ENCODE results near the gene ADAMTS18. TPM values are rescaled to one million over a fixed set of nuclear protein-coding genes. Genes with fewer than 3 reads are reported as not detected.

The ADAMTS18 gene
- polyA plus RNA-seq, 1 donor (not counting 4 experiments of a cell fraction or from before 2014, with no cell fraction given), result not detected

DNA sequence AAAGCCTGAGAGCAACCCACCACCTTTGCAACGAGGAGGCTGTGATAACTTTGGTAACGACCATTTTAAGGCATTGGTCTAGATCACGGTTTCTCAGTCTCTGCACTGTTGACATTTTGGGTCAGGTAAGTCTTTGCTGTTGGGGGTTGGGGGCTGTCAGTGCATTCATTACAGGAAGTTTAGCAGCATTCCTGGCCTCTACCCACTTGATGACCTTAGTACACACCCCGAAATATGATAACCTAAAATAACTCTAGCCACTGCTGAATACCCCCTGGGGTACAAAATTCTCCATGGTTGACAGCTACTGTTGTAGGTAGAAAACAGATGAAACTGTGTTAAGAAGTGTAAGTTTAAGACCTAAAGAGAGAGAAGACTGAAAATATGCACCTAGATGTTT is 36.3 kb downstream of the ADAMTS18 start:
- no peak overlapping the region for H3K9ac ChIP-seq (ENCODE audit: control insufficient read depth, extremely low read depth, insufficient read depth, low read length)
- H3K36me3 ChIP-seq (ENCODE audit: control insufficient read depth in 2 of 2, extremely low read depth in 1 of 2, insufficient read depth in 2 of 2, low read length in 2 of 2), result no peaks in the 10 kb centered on the region
- no peak overlapping the region for H3K27ac ChIP-seq (ENCODE audit: control insufficient read depth, insufficient read depth, low read length)
- H3K9me3 ChIP-seq (ENCODE audit: control insufficient read depth, low read depth, low read length), result no peaks in the 10 kb centered on the region
- TF ChIP-seq, protein P1, sequence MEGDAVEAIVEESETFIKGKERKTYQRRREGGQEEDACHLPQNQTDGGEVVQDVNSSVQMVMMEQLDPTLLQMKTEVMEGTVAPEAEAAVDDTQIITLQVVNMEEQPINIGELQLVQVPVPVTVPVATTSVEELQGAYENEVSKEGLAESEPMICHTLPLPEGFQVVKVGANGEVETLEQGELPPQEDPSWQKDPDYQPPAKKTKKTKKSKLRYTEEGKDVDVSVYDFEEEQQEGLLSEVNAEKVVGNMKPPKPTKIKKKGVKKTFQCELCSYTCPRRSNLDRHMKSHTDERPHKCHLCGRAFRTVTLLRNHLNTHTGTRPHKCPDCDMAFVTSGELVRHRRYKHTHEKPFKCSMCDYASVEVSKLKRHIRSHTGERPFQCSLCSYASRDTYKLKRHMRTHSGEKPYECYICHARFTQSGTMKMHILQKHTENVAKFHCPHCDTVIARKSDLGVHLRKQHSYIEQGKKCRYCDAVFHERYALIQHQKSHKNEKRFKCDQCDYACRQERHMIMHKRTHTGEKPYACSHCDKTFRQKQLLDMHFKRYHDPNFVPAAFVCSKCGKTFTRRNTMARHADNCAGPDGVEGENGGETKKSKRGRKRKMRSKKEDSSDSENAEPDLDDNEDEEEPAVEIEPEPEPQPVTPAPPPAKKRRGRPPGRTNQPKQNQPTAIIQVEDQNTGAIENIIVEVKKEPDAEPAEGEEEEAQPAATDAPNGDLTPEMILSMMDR (optimal IDR thresholded peaks at IDR 0.05 in 1 of 3, IDR thresholded peaks at IDR 0.05 in 1 of 3, conservative IDR thresholded peaks at IDR 0.05 in 1 of 3; ENCODE audit: extremely low read depth in 1 of 3, insufficient read depth in 2 of 3, low read length in 3 of 3), result no peak
- no peak for TF ChIP-seq EZH2 (IDR thresholded peaks at IDR 0.05; ENCODE audit: low read length)
- no peak overlapping the region for H3K4me3 ChIP-seq (ENCODE audit: control insufficient read depth in 2 of 3, extremely low read depth in 1 of 3, insufficient read depth in 2 of 3, low read depth in 1 of 3, low read length in 3 of 3)
- no peak overlapping the region for H3K4me2 ChIP-seq (ENCODE audit: control insufficient read depth, extremely low read depth, insufficient read depth, low read depth, low read length)
- FAIRE-seq (no peak), DNase-seq (ENCODE audit: low read depth, low spot score) (no peak)
- no peaks in the 10 kb centered on the region for H4K20me1 ChIP-seq (ENCODE audit: control insufficient read depth, extremely low read depth, insufficient read depth, low read length)
- no peaks in the 10 kb centered on the region for H3K27me3 ChIP-seq (ENCODE audit: control insufficient read depth, extremely low read depth, insufficient read depth, low read length)
- no peaks in the 10 kb centered on the region for H3K9me1 ChIP-seq (ENCODE audit: control insufficient read depth, extremely low read depth, insufficient read depth, low read length)
- dilution Hi-C loops (cut with MboI; ENCODE audit: extremely low pct_ligation_motif_present, low sequenced_read_pairs), result no loop called here
- H2AFZ ChIP-seq (ENCODE audit: control insufficient read depth, low read length), result no peak overlapping the region
- H3K79me2 ChIP-seq (ENCODE audit: control insufficient read depth, insufficient read depth, low read length), result no peaks in the 10 kb centered on the region
- H3K4me1 ChIP-seq (ENCODE audit: control insufficient read depth, extremely low read depth, insufficient read depth, low read length), result no peaks in the 10 kb centered on the region

DNA sequence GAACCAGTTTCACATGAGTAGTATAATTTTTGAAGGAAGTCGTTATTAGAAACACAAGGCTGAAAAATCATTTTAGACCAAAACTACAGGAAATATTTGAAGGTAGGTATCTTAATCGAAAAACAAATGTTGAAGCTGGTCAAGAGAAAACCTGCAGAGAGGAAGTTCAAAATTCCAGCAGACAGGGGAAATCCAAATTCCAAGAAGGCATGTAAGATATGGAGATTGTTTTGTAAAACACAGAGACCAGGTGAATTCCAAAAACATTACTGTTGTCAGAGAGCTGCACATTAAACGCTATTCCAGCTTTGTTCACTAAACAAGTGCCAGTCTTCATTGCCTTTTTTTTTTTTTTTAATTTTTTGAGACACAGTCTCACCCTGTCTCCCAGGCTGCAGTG is 38.4 kb downstream of the ADAMTS18 start:
- H3K9me1 ChIP-seq (ENCODE audit: control insufficient read depth, extremely low read depth, insufficient read depth, low read length), result no peaks in the 10 kb centered on the region
- H3K27ac ChIP-seq (ENCODE audit: control insufficient read depth, insufficient read depth, low read length), result no peak overlapping the region
- H3K4me3 ChIP-seq (ENCODE audit: control insufficient read depth in 2 of 3, extremely low read depth in 1 of 3, insufficient read depth in 2 of 3, low read depth in 1 of 3, low read length in 3 of 3), result no peak overlapping the region
- dilution Hi-C loops (cut with MboI; ENCODE audit: extremely low pct_ligation_motif_present, low sequenced_read_pairs), result no loop called here
- no peak for FAIRE-seq
- H3K4me2 ChIP-seq (ENCODE audit: control insufficient read depth, extremely low read depth, insufficient read depth, low read depth, low read length), result no peak overlapping the region
- no peaks in the 10 kb centered on the region for H3K9me3 ChIP-seq (ENCODE audit: control insufficient read depth, low read depth, low read length)
- no peaks in the 10 kb centered on the region for H3K4me1 ChIP-seq (ENCODE audit: control insufficient read depth, extremely low read depth, insufficient read depth, low read length)
- TF ChIP-seq EZH2 (IDR thresholded peaks at IDR 0.05; ENCODE audit: low read length), result no peak
- TF ChIP-seq, protein P1 (optimal IDR thresholded peaks at IDR 0.05 in 1 of 3, IDR thresholded peaks at IDR 0.05 in 1 of 3, conservative IDR thresholded peaks at IDR 0.05 in 1 of 3; ENCODE audit: extremely low read depth in 1 of 3, insufficient read depth in 2 of 3, low read length in 3 of 3), result no peak
- no peaks in the 10 kb centered on the region for H3K79me2 ChIP-seq (ENCODE audit: control insufficient read depth, insufficient read depth, low read length)
- H4K20me1 ChIP-seq (ENCODE audit: control insufficient read depth, extremely low read depth, insufficient read depth, low read length), result no peaks in the 10 kb centered on the region
- H2AFZ ChIP-seq (ENCODE audit: control insufficient read depth, low read length), result no peak overlapping the region
- DNase-seq (ENCODE audit: low read depth, low spot score), result no peak
- no peak overlapping the region for H3K9ac ChIP-seq (ENCODE audit: control insufficient read depth, extremely low read depth, insufficient read depth, low read length)
- H3K36me3 ChIP-seq (ENCODE audit: control insufficient read depth in 2 of 2, extremely low read depth in 1 of 2, insufficient read depth in 2 of 2, low read length in 2 of 2), result no peaks in the 10 kb centered on the region
- H3K27me3 ChIP-seq (ENCODE audit: control insufficient read depth, extremely low read depth, insufficient read depth, low read length), result no peaks in the 10 kb centered on the region
